H9 (cell line): Measurements from ENCODE around the gene CRY1. TPM values are rescaled to one million over a fixed set of nuclear protein-coding genes. Genes with fewer than 3 reads are reported as not detected.

ENCODE experiments used
- DNase-seq: peaks from one replicate; pipeline ENCODE4 v3.0.0-alpha.2; 2017
- H2AFZ ChIP-seq: one replicate; pipeline ENCODE4 v1.6.1; 2013; ENCODE audit warnings: mild to moderate bottlenecking, low read length, control low read depth, moderate library complexity
- H2AK5ac ChIP-seq: 2 replicates; pipeline ENCODE4 v1.6.1; 2013; ENCODE audit warnings: low read length, control low read depth, mixed read lengths; ENCODE audit not compliant: insufficient read length
- H2BK120ac ChIP-seq: one replicate; pipeline ENCODE4 v1.6.1; 2013; ENCODE audit warnings: low read depth, mild to moderate bottlenecking, low read length, control low read depth, inconsistent platforms; ENCODE audit not compliant: poor library complexity, severe bottlenecking
- H2BK12ac ChIP-seq: 2 replicates; pipeline ENCODE4 v1.6.1; 2013; ENCODE audit warnings: low read length, control low read depth, mixed read lengths, low read depth; ENCODE audit not compliant: insufficient read length
- H2BK15ac ChIP-seq: 2 replicates; pipeline ENCODE4 v1.6.1; 2013; ENCODE audit warnings: low read depth, low read length, control low read depth
- H2BK20ac ChIP-seq: one replicate; pipeline ENCODE4 v1.6.1; 2013; ENCODE audit warnings: low read depth, mild to moderate bottlenecking, low read length, control low read depth, inconsistent platforms; ENCODE audit not compliant: poor library complexity, severe bottlenecking
- H2BK5ac ChIP-seq: 2 replicates; pipeline ENCODE4 v1.6.1; 2013; ENCODE audit warnings: low read length, control low read depth, mixed read lengths; ENCODE audit not compliant: insufficient read length
- H3K14ac ChIP-seq: 2 replicates; pipeline ENCODE4 v1.6.1; 2013; ENCODE audit warnings: low read length, control low read depth; ENCODE audit not compliant: insufficient read depth
- H3K18ac ChIP-seq: 2 replicates; pipeline ENCODE4 v1.6.1; 2013; ENCODE audit warnings: low read depth, mild to moderate bottlenecking, mixed read lengths, low read length, control low read depth; ENCODE audit not compliant: insufficient read length
- H3K23ac ChIP-seq: 2 replicates; pipeline ENCODE4 v1.6.1; 2013; ENCODE audit warnings: low read length, control low read depth, mixed read lengths, low read depth; ENCODE audit not compliant: insufficient read length
- H3K23me2 ChIP-seq: 2 replicates; pipeline ENCODE4 v1.6.1; 2013; ENCODE audit warnings: low read depth, mild to moderate bottlenecking, mixed read lengths, low read length, control low read depth; ENCODE audit not compliant: insufficient read length, poor library complexity, severe bottlenecking
- H3K27ac ChIP-seq: 2 replicates; pipeline ENCODE4 v1.5.1; 2013; ENCODE audit warnings: low read length, control low read depth, mixed read lengths, low read depth; ENCODE audit not compliant: insufficient read length
- H3K27me3 ChIP-seq: 2 replicates; pipeline ENCODE4 v1.6.1; 2013; ENCODE audit warnings: low read length, control low read depth, inconsistent platforms; ENCODE audit not compliant: insufficient read depth
- H3K4ac ChIP-seq: 2 replicates; pipeline ENCODE4 v1.6.1; 2013; ENCODE audit warnings: low read depth, mild to moderate bottlenecking, control low read depth, inconsistent platforms, low read length, moderate library complexity
- H3K4me1 ChIP-seq: 2 replicates; pipeline ENCODE4 v1.6.1; 2013; ENCODE audit warnings: low read length, control low read depth, inconsistent platforms; ENCODE audit not compliant: insufficient read depth
- H3K4me2 ChIP-seq: 2 replicates; pipeline ENCODE4 v1.6.1; 2013; ENCODE audit warnings: low read length, control low read depth, mixed read lengths; ENCODE audit not compliant: insufficient read length, insufficient read depth
- H3K56ac ChIP-seq: 2 replicates; pipeline ENCODE4 v1.6.1; 2013; ENCODE audit warnings: low read depth, mild to moderate bottlenecking, mixed read lengths, low read length, control low read depth; ENCODE audit not compliant: insufficient read length
- H3K79me1 ChIP-seq: 2 replicates; pipeline ENCODE4 v1.6.1; 2013; ENCODE audit warnings: low read depth, mild to moderate bottlenecking, moderate library complexity, low read length, control low read depth, inconsistent platforms; ENCODE audit not compliant: insufficient read depth, poor library complexity, severe bottlenecking
- H3K79me2 ChIP-seq: 2 replicates; pipeline ENCODE4 v1.6.1; 2013; ENCODE audit warnings: low read length, control low read depth, inconsistent platforms; ENCODE audit not compliant: insufficient read depth
- H3K9ac ChIP-seq: 2 replicates; pipeline ENCODE4 v1.6.1; 2013; ENCODE audit warnings: low read length, control low read depth, mixed read lengths; ENCODE audit not compliant: insufficient read length; ENCODE audit errors: extremely low read depth
- H3K9me3 ChIP-seq: one replicate; pipeline ENCODE4 v1.6.1; 2013; ENCODE audit warnings: low read depth, low read length, inconsistent platforms; ENCODE audit not compliant: control insufficient read depth
- H3T11ph ChIP-seq: one replicate; pipeline ENCODE4 v1.6.1; 2013; ENCODE audit warnings: mild to moderate bottlenecking, low read length, control low read depth, inconsistent platforms
- H4K20me1 ChIP-seq: one replicate; pipeline ENCODE4 v1.6.1; 2013; ENCODE audit not compliant: control insufficient read depth, insufficient read length, insufficient read depth
- H4K5ac ChIP-seq: 2 replicates; pipeline ENCODE4 v1.6.1; 2013; ENCODE audit warnings: low read depth, mild to moderate bottlenecking, mixed read lengths, low read length, control low read depth; ENCODE audit not compliant: insufficient read length
- H4K8ac ChIP-seq: replicated peaks from 2 replicates; pipeline ENCODE4 v1.6.1; 2013; ENCODE audit warnings: low read length, control low read depth, mixed read lengths, low read depth; ENCODE audit not compliant: insufficient read length
- H4K91ac ChIP-seq: 2 replicates; pipeline ENCODE4 v1.6.1; 2013; ENCODE audit warnings: low read depth, mild to moderate bottlenecking, moderate library complexity, mixed read lengths, low read length, control low read depth; ENCODE audit not compliant: insufficient read length
- H3K27ac Mint-ChIP-seq, 3 experiments: 2 replicates in 2 of 3; 3 replicates in 1 of 3; pipeline ENCODE4 v1.8.0; 2020 to 2021; ENCODE audit warnings: mixed read lengths in 3 of 3, mild to moderate bottlenecking in 1 of 3, moderate library complexity in 1 of 3
- H3K27me3 Mint-ChIP-seq: 2 replicates; pipeline ENCODE4 v1.8.0; 2021; ENCODE audit warnings: low read depth, mild to moderate bottlenecking, moderate library complexity, mixed read lengths
- H3K36me3 Mint-ChIP-seq, 3 experiments: 2 replicates in 2 of 3; 3 replicates in 1 of 3; pipeline ENCODE4 v1.8.0; 2020 to 2021; ENCODE audit warnings: low read depth in 3 of 3, mixed read lengths in 3 of 3; ENCODE audit not compliant: insufficient read depth in 1 of 3
- H3K4me1 Mint-ChIP-seq, 2 experiments: 2 replicates each; pipeline ENCODE4 v1.8.0; 2020; ENCODE audit warnings: mixed read lengths in 2 of 2
- H3K4me3 Mint-ChIP-seq, 2 experiments: 2 replicates in 1 of 2; 3 replicates in 1 of 2; pipeline ENCODE4 v1.8.0; 2020 to 2021; ENCODE audit warnings: mild to moderate bottlenecking in 2 of 2, mixed read lengths in 2 of 2, moderate library complexity in 1 of 2
- H3K9me3 Mint-ChIP-seq, 2 experiments: 2 replicates in 1 of 2; 3 replicates in 1 of 2; pipeline ENCODE4 v1.8.0; 2020; ENCODE audit warnings: mild to moderate bottlenecking in 2 of 2, mixed read lengths in 2 of 2, moderate library complexity in 1 of 2
- WGBS: extraction: QIAGEN DNeasy Blood & Tissue Kit; methylation state at CpG from one replicate; pipeline ENCODE4 v1.1.7; 2013; ENCODE audit warnings: missing lambda C conversion rate, low lambda C conversion rate, mixed read lengths; ENCODE audit not compliant: insufficient read length; ENCODE audit errors: extremely low coverage; 5-methylcytosine and 5-hydroxymethylcytosine counted together
- total RNA-seq: library from RNA; stranded (reverse); gene quantifications from 2 replicates; pipeline ENCODE4 v1.2.1, GENCODE V29; 2021
- TF ChIP-seq, protein P1 (sequence below): fragments of 200-600 bp; sonication (generic); conservative IDR thresholded peaks from 3 replicates; pipeline ENCODE4 v1.8.0; 2021; ENCODE audit warnings: antibody characterized with exemption, mild to moderate bottlenecking

Gene CRY1
- total RNA-seq, 1 experiment from 2014 or later: 23.5 TPM

DNA sequence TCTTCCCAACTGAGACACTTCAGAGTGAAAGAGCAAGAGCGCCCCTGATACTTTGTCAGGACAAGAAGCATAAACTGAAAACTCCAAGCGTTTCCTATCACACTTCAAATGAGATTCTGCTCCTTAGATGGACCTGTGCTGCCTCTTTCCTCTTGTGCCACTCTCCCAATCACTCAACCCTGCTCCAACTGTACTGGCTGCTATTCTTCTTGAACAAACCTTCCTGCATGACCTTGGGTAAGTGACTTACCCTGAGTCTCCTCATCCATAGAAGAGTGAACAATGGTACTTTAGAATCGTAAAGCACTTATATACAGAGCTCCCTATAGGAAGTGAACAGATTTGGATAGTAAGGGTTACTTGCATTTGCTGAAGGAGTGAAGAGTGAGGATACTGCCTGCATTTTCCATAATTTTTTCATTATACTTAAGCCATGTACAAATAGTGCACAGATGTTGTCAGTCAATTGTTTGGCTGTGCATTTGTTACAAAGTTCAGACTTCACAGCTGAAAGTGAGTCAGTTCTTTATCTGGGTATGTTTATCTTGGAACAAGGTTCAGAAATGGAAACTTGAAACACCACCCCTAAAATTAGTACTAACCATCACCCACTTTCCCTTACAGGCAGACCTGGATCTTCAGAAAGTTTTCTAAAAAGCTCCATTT is 117.2 kb downstream of the CRY1 start:
- H3K23ac ChIP-seq: no peak overlapping the region
- Mint-ChIP-seq H3K4me1 (no peaks in the 10 kb centered on the region), H3K27ac (no peak overlapping the region)

More for the DNA sequence above, 117.2 kb downstream of the CRY1 start:
- no peak overlapping the region for H2AK5ac ChIP-seq
- H4K8ac ChIP-seq: no peak overlapping the region
- H3K9me3 ChIP-seq: no peaks in the 10 kb centered on the region
- H3T11ph ChIP-seq: no peak overlapping the region
- H2BK5ac ChIP-seq: no peak overlapping the region
- no peak overlapping the region for H2BK20ac ChIP-seq
- H3K4ac ChIP-seq: no peak overlapping the region
- Mint-ChIP-seq H3K27me3 (no peaks in the 10 kb centered on the region), H3K36me3 (peaks cover 0 to 5% (median 2%) of the 10 kb centered on the region in 3 experiments; a peak in 4 of 7 replicates), H3K4me3 (no peak overlapping the region), H3K9me3 (no peaks in the 10 kb centered on the region)
- H4K91ac ChIP-seq: no peak overlapping the region
- no peak overlapping the region for H2AFZ ChIP-seq
- no peaks in the 10 kb centered on the region for H3K23me2 ChIP-seq
- WGBS: no CpG with 5 or more reads among the region's 3 CpGs
- H2BK12ac ChIP-seq: no peak overlapping the region
- no peak overlapping the region for H3K18ac ChIP-seq
- DNase-seq: no peak
- H3K14ac ChIP-seq: no peak overlapping the region
- no peak overlapping the region for H2BK120ac ChIP-seq
- H3K27ac ChIP-seq: no peak overlapping the region
- TF ChIP-seq, protein P1, sequence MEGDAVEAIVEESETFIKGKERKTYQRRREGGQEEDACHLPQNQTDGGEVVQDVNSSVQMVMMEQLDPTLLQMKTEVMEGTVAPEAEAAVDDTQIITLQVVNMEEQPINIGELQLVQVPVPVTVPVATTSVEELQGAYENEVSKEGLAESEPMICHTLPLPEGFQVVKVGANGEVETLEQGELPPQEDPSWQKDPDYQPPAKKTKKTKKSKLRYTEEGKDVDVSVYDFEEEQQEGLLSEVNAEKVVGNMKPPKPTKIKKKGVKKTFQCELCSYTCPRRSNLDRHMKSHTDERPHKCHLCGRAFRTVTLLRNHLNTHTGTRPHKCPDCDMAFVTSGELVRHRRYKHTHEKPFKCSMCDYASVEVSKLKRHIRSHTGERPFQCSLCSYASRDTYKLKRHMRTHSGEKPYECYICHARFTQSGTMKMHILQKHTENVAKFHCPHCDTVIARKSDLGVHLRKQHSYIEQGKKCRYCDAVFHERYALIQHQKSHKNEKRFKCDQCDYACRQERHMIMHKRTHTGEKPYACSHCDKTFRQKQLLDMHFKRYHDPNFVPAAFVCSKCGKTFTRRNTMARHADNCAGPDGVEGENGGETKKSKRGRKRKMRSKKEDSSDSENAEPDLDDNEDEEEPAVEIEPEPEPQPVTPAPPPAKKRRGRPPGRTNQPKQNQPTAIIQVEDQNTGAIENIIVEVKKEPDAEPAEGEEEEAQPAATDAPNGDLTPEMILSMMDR: no peak
- no peak overlapping the region for H3K4me2 ChIP-seq
- no peak overlapping the region for H4K5ac ChIP-seq
- no peak overlapping the region for H2BK15ac ChIP-seq
- H3K9ac ChIP-seq: no peak overlapping the region
- no peaks in the 10 kb centered on the region for H3K79me1 ChIP-seq
- no peaks in the 10 kb centered on the region for H3K27me3 ChIP-seq
- no peak overlapping the region for H3K56ac ChIP-seq
- H4K20me1 ChIP-seq: no peaks in the 10 kb centered on the region
- no peaks in the 10 kb centered on the region for H3K4me1 ChIP-seq
- 0 out of 2 replicates have a peak, but pooled peaks cover 2% of the 10 kb centered on the region for H3K79me2 ChIP-seq
